Ascending aorta (tissue), 2 donors: Measurements from ENCODE around the gene ELMO1. TPM values are rescaled to one million over a fixed set of nuclear protein-coding genes. Genes with fewer than 3 reads are reported as not detected.
A peak's percentile ranks its signal among the peaks of the same experiment; 100 is the strongest.

Source experiments
- DNase-seq, 2 donors: peaks; one replicate each; pipeline ENCODE4 v3.0.0-alpha.2; 2019; ENCODE audit warnings: low spot score in 2 of 2
- H3K27ac ChIP-seq, 2 donors: fragments of 200-600 bp; sonication (generic); one replicate each; pipeline ENCODE4 v1.5.1; 2016 to 2017; ENCODE audit warnings: mild to moderate bottlenecking in 1 of 2
- H3K27me3 ChIP-seq: fragments of 200-600 bp; sonication (generic); one replicate; pipeline ENCODE4 v1.5.1; 2017
- H3K36me3 ChIP-seq, 2 donors: fragments of 200-600 bp; sonication (generic); one replicate each; pipeline ENCODE4 v1.5.1; 2016
- H3K4me1 ChIP-seq, 2 donors: fragments of 200-600 bp; sonication (generic); one replicate each; pipeline ENCODE4 v1.5.1; 2016 to 2017; ENCODE audit warnings: mild to moderate bottlenecking in 1 of 2
- H3K4me3 ChIP-seq, 2 donors: fragments of 200-600 bp; sonication (generic); one replicate each; pipeline ENCODE4 v1.5.1; 2016 to 2017; ENCODE audit warnings: mild to moderate bottlenecking in 1 of 2
- H3K9me3 ChIP-seq, 2 donors: fragments of 200-600 bp; sonication (generic); one replicate each; pipeline ENCODE4 v1.5.1; 2016
- intact Hi-C: fragments of 100-400 bp; cut with DNase I; formaldehyde crosslinking; loops from one replicate; pipeline ENCODE4 v1.15.1; 2023
- total RNA-seq: library from RNA; depleted of rRNA; stranded (reverse); fragments of >200 nt; gene quantifications from one replicate; pipeline ENCODE4 v1.1.0, GENCODE V29; 2016
- TF ChIP-seq, protein P1 (sequence below), 3 experiments: fragments of 200-600 bp in 2 of 3; fragments of 450-650 bp in 1 of 3; sonication (generic) in 2 of 3; IDR thresholded peaks; one replicate each; pipeline ENCODE4 v1.5.1; 2016 to 2019; ENCODE audit warnings: antibody characterized with exemption in 3 of 3, mild to moderate bottlenecking in 1 of 3, moderate library complexity in 1 of 3

ELMO1 gene
- total RNA-seq, 1 donor from 2014 or later: 40.8 TPM

DNA sequence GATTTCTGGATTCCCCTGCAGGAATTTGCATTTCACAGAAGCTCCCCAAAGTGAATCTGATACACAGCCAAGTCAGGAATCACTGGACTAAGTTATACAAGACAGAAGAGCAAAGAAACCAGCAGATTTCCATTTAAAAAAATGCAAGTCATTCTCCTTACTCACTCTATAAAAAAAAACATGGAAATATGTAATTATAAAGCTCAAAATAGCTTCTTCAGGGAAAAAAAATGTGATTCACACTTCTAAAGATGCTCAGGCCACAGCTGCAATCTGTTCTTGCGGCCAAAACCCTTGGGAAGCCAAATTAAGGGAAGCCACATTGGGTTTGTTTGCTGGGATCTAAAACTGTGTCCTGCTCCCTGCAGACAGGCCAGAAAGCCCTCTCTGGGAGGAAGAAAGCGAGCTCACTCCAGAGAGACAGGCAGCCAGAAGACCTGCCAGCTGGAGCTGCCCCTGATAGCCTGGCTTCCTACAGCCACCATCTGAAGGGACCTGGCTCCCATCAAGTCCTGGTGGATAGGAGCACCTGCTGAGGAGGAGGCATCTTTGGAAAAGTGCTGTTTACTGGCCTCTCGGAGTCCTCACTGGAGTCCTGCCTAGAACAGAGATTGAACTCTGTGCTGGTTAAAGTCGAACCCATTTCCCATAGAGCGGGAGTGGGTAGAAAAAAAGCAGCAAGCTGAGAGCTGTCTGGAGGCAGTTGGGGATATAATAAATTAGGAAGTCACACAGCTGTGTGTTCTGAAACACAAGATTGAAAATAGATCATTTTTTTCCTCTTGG, 365.2 kb downstream of the ELMO1 start:
- TF ChIP-seq, protein P1, sequence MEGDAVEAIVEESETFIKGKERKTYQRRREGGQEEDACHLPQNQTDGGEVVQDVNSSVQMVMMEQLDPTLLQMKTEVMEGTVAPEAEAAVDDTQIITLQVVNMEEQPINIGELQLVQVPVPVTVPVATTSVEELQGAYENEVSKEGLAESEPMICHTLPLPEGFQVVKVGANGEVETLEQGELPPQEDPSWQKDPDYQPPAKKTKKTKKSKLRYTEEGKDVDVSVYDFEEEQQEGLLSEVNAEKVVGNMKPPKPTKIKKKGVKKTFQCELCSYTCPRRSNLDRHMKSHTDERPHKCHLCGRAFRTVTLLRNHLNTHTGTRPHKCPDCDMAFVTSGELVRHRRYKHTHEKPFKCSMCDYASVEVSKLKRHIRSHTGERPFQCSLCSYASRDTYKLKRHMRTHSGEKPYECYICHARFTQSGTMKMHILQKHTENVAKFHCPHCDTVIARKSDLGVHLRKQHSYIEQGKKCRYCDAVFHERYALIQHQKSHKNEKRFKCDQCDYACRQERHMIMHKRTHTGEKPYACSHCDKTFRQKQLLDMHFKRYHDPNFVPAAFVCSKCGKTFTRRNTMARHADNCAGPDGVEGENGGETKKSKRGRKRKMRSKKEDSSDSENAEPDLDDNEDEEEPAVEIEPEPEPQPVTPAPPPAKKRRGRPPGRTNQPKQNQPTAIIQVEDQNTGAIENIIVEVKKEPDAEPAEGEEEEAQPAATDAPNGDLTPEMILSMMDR (IDR thresholded peaks at IDR 0.05): no peak
- no peak for DNase-seq
- no peak overlapping the region for H3K4me3 ChIP-seq
- H3K27me3 ChIP-seq: no peaks in the 10 kb centered on the region
- peaks cover 0 to 10% of the 10 kb centered on the region in 2 donors for H3K4me1 ChIP-seq
- no peaks in the 10 kb centered on the region for H3K9me3 ChIP-seq
- intact Hi-C loops: loop anchor here (2.0 kb wide), 1 partner anchor 51 kb away; no protein-coding TSS in a partner anchor
- H3K27ac ChIP-seq: peak overlapping the region; percentile 42 to 67
- H3K36me3 ChIP-seq: no peaks in the 10 kb centered on the region

DNA sequence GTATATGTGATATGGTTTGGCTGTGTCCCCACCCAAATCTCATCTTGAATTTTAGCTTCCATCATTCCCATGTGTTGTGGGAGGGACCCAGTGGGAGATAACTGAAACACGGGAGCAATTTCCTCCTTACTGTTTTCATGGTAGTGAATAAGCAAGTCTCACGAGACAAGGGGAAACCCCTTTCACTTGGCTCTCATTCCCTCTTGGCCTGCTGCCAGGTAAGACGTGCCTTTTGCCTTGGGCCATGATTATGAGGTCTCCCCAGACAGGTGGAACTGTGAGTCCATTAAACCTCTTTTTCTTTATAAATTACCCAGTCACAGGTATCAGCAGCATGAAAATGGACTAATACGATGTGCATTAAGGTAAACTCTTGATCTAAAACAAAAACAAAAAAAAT, 367.2 kb downstream of the ELMO1 start:
- Histone ChIP-seq H3K36me3 (no peaks in the 10 kb centered on the region), H3K27me3 (no peaks in the 10 kb centered on the region), H3K27ac (no peak overlapping the region), H3K4me1 (peaks cover 0 to 10% of the 10 kb centered on the region in 2 donors), H3K4me3 (no peak overlapping the region), H3K9me3 (no peaks in the 10 kb centered on the region)
- intact Hi-C loops: no loop called here
- no peak for DNase-seq
- TF ChIP-seq, protein P1 (IDR thresholded peaks at IDR 0.05): no peak

DNA sequence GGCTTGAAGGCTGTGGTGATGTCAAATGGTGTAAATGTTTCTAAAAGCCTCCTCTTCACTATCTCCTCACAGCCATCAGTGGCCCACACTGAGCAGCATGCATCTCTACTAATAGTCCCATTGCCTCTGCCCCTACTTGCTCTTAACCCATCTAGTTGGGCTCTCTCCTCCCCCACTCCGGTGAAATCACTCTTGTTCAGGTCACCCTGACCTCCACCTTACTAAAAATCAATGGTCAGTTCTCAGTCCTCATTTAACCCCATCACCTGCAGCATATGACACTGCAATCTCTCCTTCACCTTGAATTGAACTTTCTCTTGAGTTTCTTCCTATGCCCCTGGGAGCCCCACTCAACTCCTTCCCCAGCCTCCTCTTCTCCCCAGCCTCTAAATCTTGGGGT, 369.2 kb downstream of the ELMO1 start:
- intact Hi-C loops: no loop called here
- Histone ChIP-seq H3K27ac (no peak overlapping the region), H3K9me3 (no peaks in the 10 kb centered on the region), H3K4me3 (no peak overlapping the region), H3K4me1 (peaks cover 0 to 10% of the 10 kb centered on the region in 2 donors), H3K36me3 (no peaks in the 10 kb centered on the region), H3K27me3 (no peaks in the 10 kb centered on the region)
- TF ChIP-seq, protein P1 (IDR thresholded peaks at IDR 0.05): no peak
- no peak for DNase-seq

DNA sequence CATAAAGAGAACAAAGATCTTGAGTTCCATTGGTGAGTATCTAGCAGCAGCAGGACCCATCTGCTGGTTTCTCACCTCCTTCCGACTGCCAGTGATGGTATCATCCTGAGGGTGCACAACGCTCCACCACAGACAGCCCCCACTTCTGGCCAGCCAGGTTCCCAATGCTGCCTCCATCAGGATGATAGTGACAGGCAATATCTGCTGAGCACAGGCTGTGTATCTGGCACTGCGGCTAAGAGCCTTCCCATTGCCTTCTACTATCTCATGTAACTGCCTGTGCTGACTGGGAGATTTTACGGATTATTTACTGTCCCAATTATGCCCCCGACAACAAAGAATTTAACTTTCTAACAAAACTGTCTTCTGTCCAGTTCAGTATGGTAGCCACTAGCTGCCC, 372.0 kb downstream of the ELMO1 start:
- H3K27me3 ChIP-seq: no peaks in the 10 kb centered on the region
- DNase-seq: no peak
- H3K9me3 ChIP-seq: no peaks in the 10 kb centered on the region
- H3K4me1 ChIP-seq: no peaks in the 10 kb centered on the region
- no peaks in the 10 kb centered on the region for H3K36me3 ChIP-seq
- no peak overlapping the region for H3K27ac ChIP-seq
- intact Hi-C loops: no loop called here
- no peak overlapping the region for H3K4me3 ChIP-seq
- TF ChIP-seq, protein P1 (IDR thresholded peaks at IDR 0.05): no peak

DNA sequence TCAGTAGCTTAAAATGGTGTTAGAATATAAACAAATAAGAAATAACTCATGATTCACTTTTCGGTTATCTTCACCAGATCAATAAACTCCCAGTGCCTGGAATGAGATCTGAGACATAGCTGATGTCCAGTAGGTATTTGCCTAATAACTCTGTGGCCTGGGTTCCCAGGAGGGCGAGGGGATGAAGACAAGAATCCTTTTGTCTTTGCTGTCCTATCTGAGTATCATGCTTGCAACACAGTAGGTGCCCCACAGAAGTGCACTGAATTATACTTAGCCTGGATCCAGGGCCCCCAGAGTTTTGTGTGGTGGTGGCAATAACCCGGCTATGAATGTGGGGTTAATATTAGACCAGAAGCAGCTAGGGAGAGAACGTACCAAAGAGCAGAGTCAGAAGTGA, 374.3 kb downstream of the ELMO1 start:
- Histone ChIP-seq H3K27me3 (no peaks in the 10 kb centered on the region), H3K4me1 (no peaks in the 10 kb centered on the region), H3K9me3 (no peaks in the 10 kb centered on the region), H3K36me3 (no peaks in the 10 kb centered on the region), H3K27ac (no peak overlapping the region), H3K4me3 (no peak overlapping the region)
- intact Hi-C loops: no loop called here
- no peak for DNase-seq
- TF ChIP-seq, protein P1 (IDR thresholded peaks at IDR 0.05): no peak
